CD4-positive, alpha-beta memory T cell (primary cell): ENCODE results near the gene PDZD4. TPM values are rescaled to one million over a fixed set of nuclear protein-coding genes. Genes with fewer than 3 reads are reported as not detected.

Source experiments
- CTCF ChIA-PET: fragments of 350-600 bp; sonication (Branson Sonifier 250); formaldehyde crosslinking; loops from one replicate; lab custom pipeline; 2021; ENCODE audit warnings: inconsistent platforms; ENCODE audit not compliant: partially characterized antibody; lab: Charles Lee
- POLR2A ChIA-PET: fragments of 350-600 bp; sonication (Branson Sonifier 250); formaldehyde crosslinking; loops from one replicate; lab custom pipeline; 2021; ENCODE audit not compliant: partially characterized antibody; lab: Charles Lee
- DNase-seq, 5 donors: peaks; one replicate each; pipeline versions ENCODE4 v3.0.0 to v3.0.0-alpha.2; 2020 to 2022; ENCODE audit warnings: mixed read lengths in 1 of 5
- H3K27ac ChIP-seq: one replicate; pipeline ENCODE4 v1.7.0; 2013; ENCODE audit warnings: low read depth, low read length
- H3K27me3 ChIP-seq: 2 replicates; pipeline ENCODE4 v1.7.0; 2013; ENCODE audit warnings: mild to moderate bottlenecking, low read length, moderate library complexity; ENCODE audit not compliant: insufficient read depth
- H3K36me3 ChIP-seq: 2 replicates; pipeline ENCODE4 v1.7.0; 2013; ENCODE audit warnings: mild to moderate bottlenecking, low read length, moderate library complexity; ENCODE audit not compliant: insufficient read depth
- H3K4me1 ChIP-seq: 2 replicates; pipeline ENCODE4 v1.7.0; 2013; ENCODE audit warnings: mild to moderate bottlenecking, low read length, moderate library complexity; ENCODE audit not compliant: insufficient read depth
- H3K4me3 ChIP-seq, 2 donors: one replicate each; pipeline ENCODE4 v1.7.0; 2013; ENCODE audit warnings: low read length in 2 of 2, mild to moderate bottlenecking in 1 of 2
- H3K9me3 ChIP-seq, 2 donors: one replicate each; pipeline ENCODE4 v1.7.0; 2013; ENCODE audit warnings: low read length in 2 of 2, control low read depth in 1 of 2; ENCODE audit not compliant: control insufficient read depth in 1 of 2
- H3K27ac Mint-ChIP-seq, 7 donors: one replicate each; pipeline ENCODE4 v1.8.0; 2020 to 2021; ENCODE audit warnings: mixed read lengths in 7 of 7, mild to moderate bottlenecking in 6 of 7, inconsistent platforms in 3 of 7, moderate library complexity in 3 of 7
- H3K27me3 Mint-ChIP-seq, 2 donors: one replicate each; pipeline ENCODE4 v1.8.0; 2020 to 2021; ENCODE audit warnings: mixed read lengths in 2 of 2
- H3K36me3 Mint-ChIP-seq, 2 donors: one replicate each; pipeline ENCODE4 v1.8.0; 2020 to 2021; ENCODE audit warnings: mixed read lengths in 2 of 2, inconsistent platforms in 1 of 2, mild to moderate bottlenecking in 1 of 2
- H3K4me1 Mint-ChIP-seq, 4 donors: one replicate each; pipeline ENCODE4 v1.8.0; 2020 to 2021; ENCODE audit warnings: mixed read lengths in 4 of 4, mild to moderate bottlenecking in 1 of 4
- H3K4me3 Mint-ChIP-seq, 8 donors: one replicate each; pipeline ENCODE4 v1.8.0; 2020 to 2021; ENCODE audit warnings: mixed read lengths in 8 of 8, mild to moderate bottlenecking in 7 of 8, moderate library complexity in 6 of 8, inconsistent platforms in 3 of 8
- H3K9me3 Mint-ChIP-seq, 8 donors: one replicate each; pipeline ENCODE4 v1.8.0; 2020 to 2021; ENCODE audit warnings: mixed read lengths in 8 of 8, mild to moderate bottlenecking in 5 of 8, inconsistent platforms in 3 of 8, moderate library complexity in 1 of 8
- intact Hi-C: fragments of 100-400 bp; cut with micrococcal nuclease; formaldehyde crosslinking; loops from one replicate; pipeline ENCODE4 v1.15.1; 2023
- polyA plus RNA-seq, 2 donors: library from polyadenylated mRNA; unstranded; fragments of 300-500 nt; fragmentation: Illumina TruSeq; gene quantifications; one replicate each; pipeline ENCODE4 v1.2.3, GENCODE V29; 2021
- total RNA-seq, 2 experiments: library from RNA; stranded (reverse); gene quantifications; one replicate each; pipeline ENCODE4 v1.2.3, GENCODE V29; 2021

Gene PDZD4
- total and polyA plus RNA-seq, 4 experiments from 2014 or later = 0.47 to 5.0 (median 3.5) TPM

GRCh38 chrX:153800746-153801145 lies 29.6 kb downstream of the PDZD4 start:
- Histone ChIP-seq H3K36me3 (peaks cover 2% of the 10 kb centered on the region), H3K4me3 (no peak overlapping the region), H3K27ac (no peak overlapping the region), H3K4me1 (peaks cover 9% of the 10 kb centered on the region), H3K9me3 (no peaks in the 10 kb centered on the region), H3K27me3 (no peaks in the 10 kb centered on the region)
- no peaks in the 10 kb centered on the region for H3K27me3 Mint-ChIP-seq
- peaks cover 0 to 2% of the 10 kb centered on the region in 2 donors for H3K36me3 Mint-ChIP-seq
- H3K9me3 Mint-ChIP-seq = no peaks in the 10 kb centered on the region
- H3K27ac Mint-ChIP-seq = no peak overlapping the region
- peaks cover 3 to 9% (median 7%) of the 10 kb centered on the region in 4 donors for H3K4me1 Mint-ChIP-seq
- DNase-seq = no peak
- no peak overlapping the region for H3K4me3 Mint-ChIP-seq
- POLR2A ChIA-PET = interaction anchor here (1.5 kb wide), 1 partner anchor 100 kb away, joined by 3 read pairs; no protein-coding TSS in a partner anchor
- intact Hi-C loops = no loop called here
- CTCF ChIA-PET = no interaction called here

GRCh38 chrX:153800177-153800722 lies 30.1 kb downstream of the PDZD4 start:
- no peak for DNase-seq
- Mint-ChIP-seq H3K9me3 (no peaks in the 10 kb centered on the region), H3K4me1 (peaks cover 3 to 14% (median 8%) of the 10 kb centered on the region in 4 donors), H3K27ac (no peak overlapping the region), H3K4me3 (no peak overlapping the region), H3K36me3 (peaks cover 0 to 2% of the 10 kb centered on the region in 2 donors), H3K27me3 (no peaks in the 10 kb centered on the region)
- ChIA-PET CTCF (no interaction called here), POLR2A (interaction anchor here (1.5 to 1.6 kb wide), 2 partner anchors 100 to 126 kb away, joined by 3 read pairs; no protein-coding TSS in a partner anchor)
- H3K27ac ChIP-seq = no peak overlapping the region
- intact Hi-C loops = no loop called here
- peaks cover 14% of the 10 kb centered on the region for H3K4me1 ChIP-seq
- no peaks in the 10 kb centered on the region for H3K27me3 ChIP-seq
- no peaks in the 10 kb centered on the region for H3K9me3 ChIP-seq
- H3K4me3 ChIP-seq = no peak overlapping the region
- peaks cover 2% of the 10 kb centered on the region for H3K36me3 ChIP-seq

- peaks cover 3 to 15% (median 11%) of the 10 kb centered on the region in 4 donors for H3K4me1 Mint-ChIP-seq
- H3K4me3 Mint-ChIP-seq = no peak overlapping the region
- CTCF ChIA-PET = no interaction called here
- intact Hi-C loops = no loop called here
- no peak for DNase-seq
- H3K36me3 Mint-ChIP-seq = peaks cover 0 to 2% of the 10 kb centered on the region in 2 donors
- H3K9me3 ChIP-seq = no peaks in the 10 kb centered on the region
- H3K27ac ChIP-seq = no peak overlapping the region
- no peaks in the 10 kb centered on the region for H3K27me3 Mint-ChIP-seq
- H3K27ac Mint-ChIP-seq = no peak overlapping the region
- POLR2A ChIA-PET = interaction anchor here (1.6 kb wide), 1 partner anchor 127 kb away, joined by 3 read pairs; no protein-coding TSS in a partner anchor
- H3K4me1 ChIP-seq = peaks cover 17% of the 10 kb centered on the region
- peaks cover 2% of the 10 kb centered on the region for H3K36me3 ChIP-seq
- H3K4me3 ChIP-seq = no peak overlapping the region
- H3K9me3 Mint-ChIP-seq = no peaks in the 10 kb centered on the region
- no peaks in the 10 kb centered on the region for H3K27me3 ChIP-seq
These were observed 31.0 kb downstream of the PDZD4 start for GRCh38 chrX:153799326-153799725.

GRCh38 chrX:153797415-153798015 lies 32.8 kb downstream of the PDZD4 start:
- Histone ChIP-seq H3K4me3 (no peak overlapping the region), H3K27me3 (no peaks in the 10 kb centered on the region), H3K9me3 (no peaks in the 10 kb centered on the region), H3K4me1 (peaks cover 27% of the 10 kb centered on the region), H3K36me3 (peaks cover 2% of the 10 kb centered on the region), H3K27ac (no peak overlapping the region)
- peak overlapping the region in 2 of 8 donors; percentile 6 to 25 for H3K4me3 Mint-ChIP-seq
- peaks cover 8 to 29% (median 16%) of the 10 kb centered on the region in 4 donors for H3K4me1 Mint-ChIP-seq
- CTCF ChIA-PET = no interaction called here
- H3K27ac Mint-ChIP-seq = no peak overlapping the region
- intact Hi-C loops = no loop called here
- no peak for DNase-seq
- H3K9me3 Mint-ChIP-seq = peaks cover 0 to 2% (median 0%) of the 10 kb centered on the region in 8 donors
- H3K36me3 Mint-ChIP-seq = peaks cover 0 to 10% of the 10 kb centered on the region in 2 donors
- POLR2A ChIA-PET = interaction anchor here (1.1 kb wide), 1 partner anchor 108 kb away, joined by 3 read pairs; no protein-coding TSS in a partner anchor
- no peaks in the 10 kb centered on the region for H3K27me3 Mint-ChIP-seq

- Mint-ChIP-seq H3K4me1 (peaks cover 12 to 30% (median 21%) of the 10 kb centered on the region in 4 donors), H3K4me3 (peak overlapping the region; percentile 89 to 95 (median 92)), H3K27me3 (no peaks in the 10 kb centered on the region), H3K36me3 (peaks cover 0 to 11% of the 10 kb centered on the region in 2 donors), H3K9me3 (peaks cover 0 to 5% (median 0%) of the 10 kb centered on the region in 8 donors), H3K27ac (peak overlapping the region; percentile 70 to 94 (median 91))
- ChIA-PET CTCF (interaction anchor here (0.9 to 1.4 kb wide), 4 partner anchors 34 to 152 kb away, joined by 3 to 4 read pairs (median 4); partner anchors contain the start of gene SLC6A8), POLR2A (interaction anchor here (0.9 to 4.0 kb wide), 7 partner anchors 24 to 689 kb away, joined by 3 to 54 read pairs (median 3); partner anchors contain the start of genes ARHGAP4 and HCFC1)
- H3K27me3 ChIP-seq = no peaks in the 10 kb centered on the region
- H3K4me3 ChIP-seq = peak overlapping the region; percentile 42 to 63
- intact Hi-C loops = loop anchor here (1.0 to 2.0 kb wide), 4 partner anchors 22 to 176 kb away; partner anchors contain the start of genes ABCD1, BCAP31 and HCFC1
- peak in 1 of 5 donors; percentile 49 for DNase-seq
- H3K9me3 ChIP-seq = no peaks in the 10 kb centered on the region
- H3K36me3 ChIP-seq = peaks cover 6% of the 10 kb centered on the region
- H3K4me1 ChIP-seq = peaks cover 43% of the 10 kb centered on the region
- peak overlapping the region; percentile 85 for H3K27ac ChIP-seq
These were observed 35.2 kb downstream of the PDZD4 start for GRCh38 chrX:153794897-153795816.

GRCh38 chrX:153794018-153794896 lies 36.1 kb downstream of the PDZD4 start, which contains the start of the genes IDH3G and SSR4:
TSS of gene IDH3G (minus strand) at chrX:153794375. CDS start at chrX:153794326, 49 bp downstream.
TSS of gene SSR4 (plus strand) at chrX:153794668. CDS start at chrX:153794688, 20 bp downstream.
- Mint-ChIP-seq H3K9me3 (peaks cover 0 to 5% (median 0%) of the 10 kb centered on the region in 8 donors), H3K36me3 (peaks cover 0 to 16% of the 10 kb centered on the region in 2 donors), H3K27me3 (no peaks in the 10 kb centered on the region), H3K27ac (peak within 1 kb of the TSS; percentile 90 to 95 (median 92)), H3K4me1 (peaks cover 12 to 30% (median 21%) of the 10 kb centered on the region in 4 donors), H3K4me3 (peak within 1 kb of the TSS; percentile 89 to 95 (median 92))
- Histone ChIP-seq H3K36me3 (peaks cover 7% of the 10 kb centered on the region), H3K27me3 (no peaks in the 10 kb centered on the region), H3K9me3 (no peaks in the 10 kb centered on the region), H3K4me3 (peak within 1 kb of the TSS; percentile 63 to 69), H3K4me1 (peaks cover 43% of the 10 kb centered on the region), H3K27ac (peak within 1 kb of the TSS; percentile 85)
- ChIA-PET POLR2A (interaction anchor here (0.9 to 4.0 kb wide), 7 partner anchors 25 to 690 kb away, joined by 3 to 54 read pairs (median 3); partner anchors contain the start of genes ARHGAP4 and HCFC1), CTCF (interaction anchor here (0.9 to 1.4 kb wide), 4 partner anchors 33 to 153 kb away, joined by 3 to 4 read pairs (median 4); partner anchors contain the start of gene SLC6A8)
- intact Hi-C loops = loop anchor here (1.0 to 2.0 kb wide), 4 partner anchors 23 to 177 kb away; partner anchors contain the start of genes ABCD1, BCAP31 and HCFC1
- DNase-seq = peak; percentile 93 to 95 (median 94)
